Common myeloid progenitor, CD34-positive (primary cell): ENCODE measurements around the gene CDH22.

Source experiments
- CTCF ChIA-PET: fragments of 350-600 bp; sonication (Branson Sonifier 250); formaldehyde crosslinking; loops from one replicate; lab custom pipeline; 2021; ENCODE audit warnings: antibody characterized with exemption; lab: Charles Lee
- POLR2A ChIA-PET: fragments of 350-600 bp; sonication (Branson Sonifier 250); formaldehyde crosslinking; loops from one replicate; lab custom pipeline; 2021; ENCODE audit warnings: antibody characterized with exemption; lab: Charles Lee
- DNase-seq, 3 donors: peaks; one replicate each; pipeline versions ENCODE4 v3.0.0 to v3.0.0-alpha.2; 2013
- H3K27ac ChIP-seq, 2 experiments: 1 replicate in 1 of 2; 2 replicates in 1 of 2; pipeline ENCODE4 v1.7.0; 2013; ENCODE audit warnings: inconsistent platforms in 2 of 2, low read length in 2 of 2, mild to moderate bottlenecking in 2 of 2, low read depth in 1 of 2, moderate library complexity in 1 of 2; ENCODE audit not compliant: severe bottlenecking in 2 of 2, insufficient read depth in 1 of 2, poor library complexity in 1 of 2
- H3K27me3 ChIP-seq, 5 experiments: replicated peaks in 2 of 5; 1 replicate in 3 of 5; 2 replicates in 2 of 5; pipeline versions ENCODE4 v1.6.1 to v1.7.0; 2013; ENCODE audit warnings: low read length in 4 of 5, mild to moderate bottlenecking in 2 of 5, moderate library complexity in 2 of 5, inconsistent platforms in 1 of 5; ENCODE audit not compliant: insufficient read depth in 5 of 5, control insufficient read depth in 4 of 5
- H3K36me3 ChIP-seq, 4 experiments: 1 replicate in 2 of 4; 2 replicates in 2 of 4; pipeline versions ENCODE4 v1.6.1 to v1.7.0; 2013; ENCODE audit warnings: low read length in 3 of 4, control low read depth in 1 of 4, mild to moderate bottlenecking in 1 of 4; ENCODE audit not compliant: control insufficient read depth in 4 of 4, insufficient read depth in 4 of 4
- H3K4me1 ChIP-seq, 4 experiments: 1 replicate in 3 of 4; 2 replicates in 1 of 4; pipeline versions ENCODE4 v1.6.1 to v1.7.1; 2013; ENCODE audit warnings: low read length in 3 of 4, mild to moderate bottlenecking in 3 of 4, control low read depth in 1 of 4, inconsistent platforms in 1 of 4, moderate library complexity in 1 of 4; ENCODE audit not compliant: control insufficient read depth in 4 of 4, insufficient read depth in 4 of 4; ENCODE audit errors: control extremely low read depth in 1 of 4
- H3K4me3 ChIP-seq, 7 experiments: 1 replicate in 4 of 7; 2 replicates in 3 of 7; pipeline versions ENCODE4 v1.5.1 to v1.7.0; 2013; ENCODE audit warnings: mild to moderate bottlenecking in 7 of 7, low read length in 6 of 7, moderate library complexity in 6 of 7, inconsistent platforms in 2 of 7, low read depth in 2 of 7, control low read depth in 1 of 7; ENCODE audit not compliant: insufficient read depth in 4 of 7, control insufficient read depth in 1 of 7; ENCODE audit errors: extremely low read depth in 1 of 7
- H3K9me3 ChIP-seq, 5 experiments: 1 replicate in 4 of 5; 2 replicates in 1 of 5; pipeline versions ENCODE4 v1.6.1 to v1.7.1; 2013; ENCODE audit warnings: low read length in 4 of 5, mild to moderate bottlenecking in 2 of 5, inconsistent platforms in 1 of 5, low read depth in 1 of 5, moderate library complexity in 1 of 5; ENCODE audit not compliant: control insufficient read depth in 4 of 5, insufficient read depth in 2 of 5; ENCODE audit errors: control extremely low read depth in 1 of 5
- WGBS: methylation state at CpG from one replicate; pipeline ENCODE4 v1.1.5; 2013; ENCODE audit not compliant: insufficient coverage; 5-methylcytosine and 5-hydroxymethylcytosine counted together

CDH22 gene

GRCh38 chr20:46305973-46306360, 2.3 kb downstream of the CDH22 start:
- no peak overlapping the region for H3K27ac ChIP-seq
- H3K4me3 ChIP-seq, result no peak overlapping the region
- peaks cover 14 to 68% (median 28%) of the 10 kb centered on the region in 5 experiments for H3K27me3 ChIP-seq
- POLR2A ChIA-PET, result no interaction called here
- WGBS, result 86% methylated on average over 9 of the region's 9 CpGs
- H3K36me3 ChIP-seq, result no peaks in the 10 kb centered on the region
- CTCF ChIA-PET, result interaction anchor here (0.8 to 3.4 kb wide), 16 partner anchors 8 to 174 kb away, joined by 3 to 28 read pairs (median 4); no protein-coding TSS in a partner anchor
- peaks cover 0 to 29% (median 20%) of the 10 kb centered on the region in 4 experiments for H3K4me1 ChIP-seq
- DNase-seq, result no peak
- H3K9me3 ChIP-seq, result no peaks in the 10 kb centered on the region

DNA sequence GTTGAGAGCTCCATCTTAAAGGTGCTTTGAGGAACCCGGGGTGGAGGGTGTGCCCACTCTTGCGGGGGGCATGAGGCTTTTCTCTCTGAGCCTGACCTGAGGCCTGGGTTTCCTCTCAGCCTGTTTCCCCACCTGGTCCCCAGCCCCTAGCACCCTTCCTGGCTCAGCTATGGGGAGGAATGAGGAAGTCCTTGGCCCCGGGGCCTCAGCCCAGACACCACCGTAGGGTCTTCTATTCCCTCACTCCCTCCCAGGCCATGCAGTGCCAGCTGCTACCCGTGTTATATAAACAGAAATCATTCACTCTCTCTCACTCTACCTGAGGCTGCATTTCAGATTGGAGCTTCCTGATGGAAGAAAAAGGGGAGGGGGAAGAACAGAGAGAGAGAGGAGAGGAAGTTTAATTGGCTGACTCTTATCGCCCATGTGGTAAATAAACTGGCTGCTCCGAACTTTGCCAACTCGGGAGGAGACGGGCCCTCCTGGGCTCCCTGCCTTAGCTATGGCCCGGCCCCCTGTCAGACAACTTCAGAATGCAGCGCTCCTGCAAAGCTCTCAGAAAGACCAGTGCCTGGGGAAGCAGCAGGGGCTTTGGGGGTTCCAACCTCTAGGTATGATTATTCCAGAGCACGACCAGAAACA, 2.8 kb downstream of the CDH22 start:
- peak in 2 of 3 donors; percentile 35 to 44 for DNase-seq
- Histone ChIP-seq H3K4me3 (no peak overlapping the region), H3K4me1 (peaks cover 0 to 29% (median 20%) of the 10 kb centered on the region in 4 experiments), H3K27me3 (peaks cover 9 to 63% (median 23%) of the 10 kb centered on the region in 5 experiments), H3K36me3 (no peaks in the 10 kb centered on the region), H3K9me3 (no peaks in the 10 kb centered on the region), H3K27ac (no peak overlapping the region)
- ChIA-PET CTCF (interaction anchor here (0.7 to 3.4 kb wide), 22 partner anchors 9 to 173 kb away, joined by 3 to 28 read pairs (median 4); no protein-coding TSS in a partner anchor), POLR2A (interaction anchor here (1.0 kb wide), 1 partner anchor 106 kb away, joined by 3 read pairs; no protein-coding TSS in a partner anchor)
- WGBS, result 31% methylated on average over 8 of the region's 12 CpGs

GRCh38 chr20:46304852-46305251, 3.4 kb downstream of the CDH22 start:
- Histone ChIP-seq H3K4me1 (peaks cover 0 to 29% (median 20%) of the 10 kb centered on the region in 4 experiments), H3K27ac (no peak overlapping the region), H3K9me3 (no peaks in the 10 kb centered on the region), H3K4me3 (no peak overlapping the region), H3K36me3 (no peaks in the 10 kb centered on the region), H3K27me3 (peaks cover 4 to 57% (median 19%) of the 10 kb centered on the region in 5 experiments)
- ChIA-PET POLR2A (interaction anchor here (1.0 kb wide), 1 partner anchor 107 kb away, joined by 3 read pairs; no protein-coding TSS in a partner anchor), CTCF (interaction anchor here (0.6 to 3.4 kb wide), 19 partner anchors 9 to 181 kb away, joined by 3 to 28 read pairs (median 4); no protein-coding TSS in a partner anchor)
- 65% methylated on average over 2 of the region's 3 CpGs for WGBS
- peak in 1 of 3 donors; percentile 16 for DNase-seq

DNA sequence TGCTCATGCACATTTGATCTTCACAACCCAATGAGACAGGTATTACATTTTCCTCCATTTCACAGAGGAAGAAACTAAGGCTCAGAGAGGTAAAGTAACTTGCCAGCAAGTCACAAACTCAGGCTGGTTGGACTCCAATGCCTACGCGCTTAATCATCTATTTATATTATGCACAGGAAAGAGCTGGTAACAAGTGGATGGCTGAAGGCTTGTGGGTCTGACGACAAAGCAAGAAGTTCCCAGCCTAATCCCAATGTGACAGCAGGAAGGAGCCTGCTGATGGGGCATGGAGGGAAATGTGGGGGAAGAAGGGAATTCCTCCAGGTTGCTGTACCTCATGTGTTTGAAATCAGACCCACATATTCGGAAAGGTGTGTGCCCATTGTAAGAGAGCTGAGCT, 3.9 kb downstream of the CDH22 start:
- POLR2A ChIA-PET, result no interaction called here
- H3K4me3 ChIP-seq, result no peak overlapping the region
- H3K9me3 ChIP-seq, result no peaks in the 10 kb centered on the region
- H3K4me1 ChIP-seq, result peaks cover 0 to 29% (median 20%) of the 10 kb centered on the region in 4 experiments
- DNase-seq, result no peak
- H3K27me3 ChIP-seq, result peaks cover 0 to 52% (median 15%) of the 10 kb centered on the region in 5 experiments
- CTCF ChIA-PET, result interaction anchor here (0.6 to 3.4 kb wide), 7 partner anchors 8 to 181 kb away, joined by 3 to 28 read pairs (median 11); no protein-coding TSS in a partner anchor
- no peak overlapping the region for H3K27ac ChIP-seq
- H3K36me3 ChIP-seq, result no peaks in the 10 kb centered on the region
- 69% methylated on average over 2 of the region's 4 CpGs for WGBS

GRCh38 chr20:46303176-46303956, 4.9 kb downstream of the CDH22 start:
- Histone ChIP-seq H3K4me1 (peaks cover 0 to 25% (median 15%) of the 10 kb centered on the region in 4 experiments), H3K27me3 (peaks cover 0 to 42% (median 12%) of the 10 kb centered on the region in 5 experiments), H3K36me3 (no peaks in the 10 kb centered on the region), H3K4me3 (no peak overlapping the region), H3K9me3 (no peaks in the 10 kb centered on the region), H3K27ac (no peak overlapping the region)
- WGBS, result 88% methylated on average over 10 of the region's 11 CpGs
- ChIA-PET POLR2A (interaction anchor here (0.6 kb wide), 1 partner anchor 239 kb away, joined by 4 read pairs; no protein-coding TSS in a partner anchor), CTCF (no interaction called here)
- DNase-seq, result no peak

- H3K9me3 ChIP-seq, result no peaks in the 10 kb centered on the region
- WGBS, result 93% methylated on average over 2 of the region's 5 CpGs
- no peak for DNase-seq
- H3K4me3 ChIP-seq, result no peak overlapping the region
- H3K27me3 ChIP-seq, result peaks cover 0 to 40% (median 12%) of the 10 kb centered on the region in 5 experiments
- no peak overlapping the region for H3K27ac ChIP-seq
- H3K36me3 ChIP-seq, result no peaks in the 10 kb centered on the region
- CTCF ChIA-PET, result no interaction called here
- H3K4me1 ChIP-seq, result peaks cover 0 to 13% (median 4%) of the 10 kb centered on the region in 4 experiments
- POLR2A ChIA-PET, result no interaction called here
Observed at GRCh38 chr20:46302106-46302505, 6.2 kb downstream of the CDH22 start.
